SK-N-SH (cell line): Measurements from ENCODE around the gene SKI. TPM values are rescaled to one million over a fixed set of nuclear protein-coding genes. Genes with fewer than 3 reads are reported as not detected.

ENCODE experiments used
- CTCF ChIA-PET: fragments of 300-600, 350-600 bp; formaldehyde crosslinking; extraction: SDS; loops from one replicate; lab custom pipeline; 2021; lab: Yijun Ruan, JAX
- POLR2A ChIA-PET: fragments of 350-600 bp; sonication (Branson Sonifier 250); formaldehyde crosslinking; extraction: SDS; loops from one replicate; lab custom pipeline; 2020; ENCODE audit warnings: antibody characterized with exemption, inconsistent platforms; lab: Yijun Ruan, JAX
- DNase-seq: peaks from one replicate; pipeline ENCODE4 v3.0.0; 2012
- H2AFZ ChIP-seq: fragments of 200-600 bp; sonication (generic); 2 replicates; pipeline ENCODE4 v1.8.1; 2016; ENCODE audit warnings: antibody characterized with exemption, mild to moderate bottlenecking, low read depth
- H3F3A ChIP-seq: fragments of 200-600 bp; sonication (generic); replicated peaks from 2 replicates; pipeline ENCODE3; 2016; ENCODE audit warnings: antibody characterized with exemption, mild to moderate bottlenecking; ENCODE audit not compliant: insufficient read depth
- H3K27ac ChIP-seq, 2 experiments: fragments of 200-500 bp in 1 of 2; fragments of 200-600 bp in 1 of 2; sonication (Bioruptor generic) in 1 of 2; sonication (generic), shearing (Covaris generic) in 1 of 2; 2 replicates each; pipeline versions ENCODE4 v1.5.1 to v1.6.1; 2014 to 2016; ENCODE audit warnings: low read depth in 2 of 2, inconsistent platforms in 1 of 2, low read length in 1 of 2, mild to moderate bottlenecking in 1 of 2, mixed read lengths in 1 of 2
- H3K27me3 ChIP-seq: fragments of 200-600 bp; sonication (generic), shearing (Covaris generic); 2 replicates; pipeline ENCODE4 v1.6.1; 2016; ENCODE audit warnings: mixed run types; ENCODE audit not compliant: insufficient read depth
- H3K36me3 ChIP-seq, 2 experiments: fragments of 200-500 bp in 1 of 2; fragments of 200-600 bp in 1 of 2; sonication (Bioruptor generic) in 1 of 2; sonication (generic) in 1 of 2; replicated peaks in 1 of 2; 2 replicates each; pipeline versions ENCODE3 to v1.5.1; 2014 to 2016; ENCODE audit warnings: low read length in 1 of 2, mild to moderate bottlenecking in 1 of 2; ENCODE audit not compliant: insufficient read depth in 2 of 2, control insufficient read depth in 1 of 2
- H3K4me1 ChIP-seq, 2 experiments: fragments of 200-500 bp in 1 of 2; fragments of 200-600 bp in 1 of 2; sonication (Bioruptor generic) in 1 of 2; sonication (generic), shearing (Covaris generic) in 1 of 2; 2 replicates each; pipeline versions ENCODE4 v1.5.1 to v1.6.1; 2014 to 2016; ENCODE audit warnings: low read depth in 1 of 2, low read length in 1 of 2, mixed run types in 1 of 2; ENCODE audit not compliant: insufficient read depth in 2 of 2, control insufficient read depth in 1 of 2
- H3K4me2 ChIP-seq: fragments of 200-600 bp; sonication (generic), shearing (Covaris generic); 2 replicates; pipeline ENCODE4 v1.6.1; 2017; ENCODE audit warnings: mixed run types
- H3K4me3 ChIP-seq, 2 experiments: fragments of 200-500 bp in 1 of 2; fragments of 200-600 bp in 1 of 2; sonication (Bioruptor generic) in 1 of 2; sonication (generic), shearing (Covaris generic) in 1 of 2; 2 replicates each; pipeline versions ENCODE4 v1.5.1 to v1.8.1; 2014 to 2016; ENCODE audit warnings: low read depth in 2 of 2, inconsistent platforms in 1 of 2, low read length in 1 of 2, mild to moderate bottlenecking in 1 of 2, mixed read lengths in 1 of 2, moderate library complexity in 1 of 2
- H3K79me2 ChIP-seq: fragments of 200-600 bp; sonication (generic); 2 replicates; pipeline ENCODE4 v1.8.1; 2017; ENCODE audit warnings: mild to moderate bottlenecking; ENCODE audit not compliant: insufficient read depth
- H3K9ac ChIP-seq: fragments of 200-600 bp; sonication (generic); 2 replicates; pipeline ENCODE4 v1.6.1; 2017; ENCODE audit warnings: mixed run types
- H3K9me2 ChIP-seq: fragments of 200-600 bp; sonication (generic); 2 replicates; pipeline ENCODE4 v1.6.1; 2017; ENCODE audit warnings: mixed run types
- H3K9me3 ChIP-seq: fragments of 200-600 bp; sonication (generic); 2 replicates; pipeline ENCODE4 v1.6.1; 2017; ENCODE audit warnings: mixed run types, mild to moderate bottlenecking, moderate library complexity
- H4K20me1 ChIP-seq: fragments of 200-600 bp; sonication (generic); 2 replicates; pipeline ENCODE4 v1.6.1; 2017; ENCODE audit warnings: mild to moderate bottlenecking, mixed run types; ENCODE audit not compliant: insufficient read depth
- CTCF ChIP-seq: fragments of 200-600 bp; sonication (generic); IDR thresholded peaks from 2 replicates; pipeline ENCODE4 v1.6.1; 2017; ENCODE audit warnings: antibody characterized with exemption, mild to moderate bottlenecking, moderate library complexity
- MXI1 ChIP-seq: IDR thresholded peaks from 2 replicates; pipeline ENCODE4 v1.6.1; 2012; ENCODE audit warnings: mild to moderate bottlenecking, low read depth, low read length, improper control_type of control experiment
- RFX5 ChIP-seq: IDR thresholded peaks from 2 replicates; pipeline ENCODE4 v1.6.1; 2012; ENCODE audit warnings: mild to moderate bottlenecking, improper control_type of control experiment, low read length
- TCF12 ChIP-seq: IDR thresholded peaks from 2 replicates; pipeline ENCODE4 v1.4.0; 2012
- USF2 ChIP-seq: fragments of 150-350 bp; IDR thresholded peaks from 2 replicates; pipeline ENCODE4 v1.6.1; 2017; ENCODE audit warnings: antibody characterized with exemption, low read length, low read depth, borderline replicate concordance
- WGBS: methylation state at CpG from one replicate; pipeline ENCODE4 v1.1.6; 2017; ENCODE audit warnings: low lambda C conversion rate; 5-methylcytosine and 5-hydroxymethylcytosine counted together
- polyA plus RNA-seq, 3 experiments: library from polyadenylated mRNA; depleted of rRNA; stranded (reverse); fragments of >200 nt; gene quantifications; 2 replicates each; pipeline ENCODE4 v1.2.3, GENCODE V29; 2012
- TF ChIP-seq, protein P1 (sequence below): IDR thresholded peaks from 2 replicates; pipeline ENCODE4; 2012
- TF ChIP-seq, protein P2 (sequence below): fragments of 150-350 bp; IDR thresholded peaks from 2 replicates; pipeline ENCODE4 v1.6.1; 2016; ENCODE audit warnings: mild to moderate bottlenecking, low read depth, low read length

The SKI gene
- polyA plus RNA-seq, 1 of the 3 experiments (the other 2 are of a cell fraction), result 7.2 TPM

DNA sequence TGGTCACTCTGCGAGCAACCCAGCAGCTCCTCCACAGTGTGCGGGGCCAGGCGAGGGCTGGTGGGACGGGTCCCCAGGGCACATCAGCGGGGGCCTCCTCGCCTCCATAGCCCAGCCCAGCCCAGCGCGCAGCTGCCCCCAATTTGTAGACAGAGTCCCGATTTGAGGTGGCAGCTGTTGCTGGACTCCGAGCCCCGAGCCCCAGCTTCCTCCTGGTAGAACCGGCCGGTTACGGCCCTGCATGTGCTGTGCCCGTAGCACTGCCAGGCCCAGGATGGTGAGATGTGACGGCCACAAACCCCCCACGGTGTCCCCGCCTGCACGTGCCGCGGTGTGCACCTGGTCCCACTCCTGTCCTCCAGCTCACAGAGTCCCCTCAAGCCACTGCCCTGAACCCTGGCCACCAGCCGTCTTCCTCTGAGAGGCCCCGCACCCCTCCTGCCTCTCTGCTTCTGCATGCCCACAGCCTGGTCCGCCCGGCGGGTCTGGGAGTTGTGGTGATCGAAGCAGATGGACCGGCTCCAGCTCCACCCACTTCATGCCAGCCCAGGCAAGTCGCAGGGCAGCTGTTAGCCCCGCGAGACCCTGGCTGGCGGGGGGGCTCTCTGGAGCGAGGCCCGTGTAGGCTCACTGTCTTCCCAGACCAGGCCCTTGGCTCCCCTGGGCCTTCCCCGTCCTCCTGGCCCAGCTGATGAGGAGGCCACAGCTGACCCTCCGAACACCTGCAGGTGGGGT lies 107.8 kb downstream of the SKI start:
- H3K36me3 ChIP-seq, result no peaks in the 10 kb centered on the region
- H3K79me2 ChIP-seq, result no peaks in the 10 kb centered on the region
- no peaks in the 10 kb centered on the region for H3K27me3 ChIP-seq
- H3F3A ChIP-seq, result no peaks in the 10 kb centered on the region
- CTCF ChIA-PET, result interaction anchor here (2.6 kb wide), 1 partner anchor 141 kb away, joined by 11 read pairs; the partner anchor contains the start of gene FAAP20
- H3K4me1 ChIP-seq, result peaks cover 0 to 3% of the 10 kb centered on the region in 2 experiments; a peak in 1 of 4 replicates
- no peaks in the 10 kb centered on the region for H3K9me2 ChIP-seq
- POLR2A ChIA-PET, result no interaction called here
- H3K4me3 ChIP-seq, result no peak overlapping the region
- H3K27ac ChIP-seq, result no peak overlapping the region
- WGBS, result 75% methylated on average over 17 of the region's 36 CpGs
- H3K9me3 ChIP-seq, result no peaks in the 10 kb centered on the region
- no peak for TF ChIP-seq TCF12
- TF ChIP-seq USF2, result no peak
- TF ChIP-seq MXI1, result no peak
- TF ChIP-seq, protein P1, sequence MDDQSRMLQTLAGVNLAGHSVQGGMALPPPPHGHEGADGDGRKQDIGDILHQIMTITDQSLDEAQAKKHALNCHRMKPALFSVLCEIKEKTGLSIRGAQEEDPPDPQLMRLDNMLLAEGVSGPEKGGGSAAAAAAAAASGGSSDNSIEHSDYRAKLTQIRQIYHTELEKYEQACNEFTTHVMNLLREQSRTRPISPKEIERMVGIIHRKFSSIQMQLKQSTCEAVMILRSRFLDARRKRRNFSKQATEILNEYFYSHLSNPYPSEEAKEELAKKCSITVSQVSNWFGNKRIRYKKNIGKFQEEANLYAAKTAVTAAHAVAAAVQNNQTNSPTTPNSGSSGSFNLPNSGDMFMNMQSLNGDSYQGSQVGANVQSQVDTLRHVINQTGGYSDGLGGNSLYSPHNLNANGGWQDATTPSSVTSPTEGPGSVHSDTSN, result no peak
- H4K20me1 ChIP-seq, result no peaks in the 10 kb centered on the region
- H3K4me2 ChIP-seq, result no peak overlapping the region
- DNase-seq, result no peak
- H2AFZ ChIP-seq, result no peak overlapping the region
- no peak overlapping the region for H3K9ac ChIP-seq

GRCh38 chr1:2336499-2336898 lies 108.4 kb downstream of the SKI start:
- Histone ChIP-seq H3K9me2 (no peaks in the 10 kb centered on the region), H4K20me1 (no peaks in the 10 kb centered on the region), H2AFZ (no peak overlapping the region), H3F3A (no peaks in the 10 kb centered on the region), H3K27me3 (no peaks in the 10 kb centered on the region), H3K4me3 (no peak overlapping the region), H3K27ac (no peak overlapping the region; a peak in 1 of 4 replicates), H3K9me3 (no peaks in the 10 kb centered on the region), H3K79me2 (no peaks in the 10 kb centered on the region), H3K36me3 (no peaks in the 10 kb centered on the region), H3K4me1 (peaks cover 0 to 3% of the 10 kb centered on the region in 2 experiments; a peak in 1 of 4 replicates), H3K4me2 (no peak overlapping the region), H3K9ac (no peak overlapping the region)
- TF ChIP-seq MXI1, result no peak
- TF ChIP-seq CTCF, result no peak
- TF ChIP-seq RFX5, result no peak
- TF ChIP-seq, protein P2, sequence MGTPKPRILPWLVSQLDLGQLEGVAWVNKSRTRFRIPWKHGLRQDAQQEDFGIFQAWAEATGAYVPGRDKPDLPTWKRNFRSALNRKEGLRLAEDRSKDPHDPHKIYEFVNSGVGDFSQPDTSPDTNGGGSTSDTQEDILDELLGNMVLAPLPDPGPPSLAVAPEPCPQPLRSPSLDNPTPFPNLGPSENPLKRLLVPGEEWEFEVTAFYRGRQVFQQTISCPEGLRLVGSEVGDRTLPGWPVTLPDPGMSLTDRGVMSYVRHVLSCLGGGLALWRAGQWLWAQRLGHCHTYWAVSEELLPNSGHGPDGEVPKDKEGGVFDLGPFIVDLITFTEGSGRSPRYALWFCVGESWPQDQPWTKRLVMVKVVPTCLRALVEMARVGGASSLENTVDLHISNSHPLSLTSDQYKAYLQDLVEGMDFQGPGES, result no peak
- ChIA-PET CTCF (interaction anchor here (2.6 kb wide), 1 partner anchor 141 kb away, joined by 11 read pairs; the partner anchor contains the start of gene FAAP20), POLR2A (no interaction called here)
- DNase-seq, result no peak
- WGBS, result 20% methylated on average over 1 of the region's 11 CpGs
